Iris pigment epithelial cell (primary cell): ENCODE measurements around the gene ARMC5.
"Not testable (repeated sequence)": the region's sequence is repeated elsewhere in the genome, so short reads cannot be mapped to it uniquely, and the experiment has no call there.

Experiments
- DNase-seq: peaks from one replicate; pipeline ENCODE4 v3.0.0-alpha.2; 2011; ENCODE audit warnings: low read depth

ARMC5 gene

DNA sequence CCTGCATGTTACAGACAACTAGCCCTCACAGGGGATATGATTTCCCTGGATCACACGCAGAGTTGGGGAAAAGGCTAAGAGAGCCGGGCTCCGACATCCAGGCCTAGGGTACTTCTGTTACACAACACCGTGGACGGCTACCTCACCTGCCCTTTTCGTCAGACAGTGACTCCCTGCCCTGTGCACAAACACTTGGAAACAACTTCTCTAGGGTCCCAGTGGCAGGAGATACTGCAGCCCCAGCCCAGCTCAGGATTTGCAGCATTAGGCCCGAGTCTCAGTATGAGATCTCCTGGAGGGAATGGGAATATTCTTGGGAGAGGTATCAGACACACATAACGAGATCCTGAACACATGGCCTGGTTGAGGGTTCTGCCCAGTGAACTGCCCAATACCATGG lies 40.6 kb downstream of the ARMC5 start:
- DNase-seq, result no peak

DNA sequence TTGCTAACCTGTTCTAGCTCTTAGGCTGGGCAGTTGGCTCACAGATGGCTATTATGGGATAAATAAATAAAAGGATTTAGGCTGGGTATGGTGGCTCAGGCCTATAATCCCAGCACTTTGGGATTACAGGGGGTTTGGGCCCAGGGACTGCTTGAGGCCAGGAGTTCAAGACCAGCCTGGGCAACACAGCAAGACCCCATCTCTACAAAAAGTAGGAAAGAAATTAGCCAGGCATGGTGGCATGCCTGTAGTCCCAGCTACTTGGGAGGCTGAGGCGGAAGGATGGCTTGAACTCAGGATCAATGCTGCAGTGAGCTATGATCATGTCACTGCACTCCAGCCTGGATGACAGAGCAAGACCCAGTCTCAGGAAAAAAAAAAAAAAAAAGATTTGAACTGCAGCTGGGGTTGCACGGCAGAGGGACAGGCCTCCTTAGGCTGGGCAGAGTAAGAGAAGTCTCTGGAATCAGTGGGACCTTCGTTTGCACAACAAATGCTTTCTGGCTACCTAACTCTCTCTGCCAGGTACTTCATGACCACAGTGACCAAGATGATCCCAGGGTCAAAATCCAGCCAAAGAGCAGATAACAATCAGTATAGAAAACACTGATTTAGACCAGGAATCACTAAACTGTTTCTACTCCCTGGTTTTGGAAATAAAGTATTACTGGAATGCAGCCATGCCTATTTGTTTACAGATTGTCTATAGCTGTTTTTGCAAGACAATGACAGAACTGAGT lies 42.1 kb downstream of the ARMC5 start:
- no peak for DNase-seq

DNA sequence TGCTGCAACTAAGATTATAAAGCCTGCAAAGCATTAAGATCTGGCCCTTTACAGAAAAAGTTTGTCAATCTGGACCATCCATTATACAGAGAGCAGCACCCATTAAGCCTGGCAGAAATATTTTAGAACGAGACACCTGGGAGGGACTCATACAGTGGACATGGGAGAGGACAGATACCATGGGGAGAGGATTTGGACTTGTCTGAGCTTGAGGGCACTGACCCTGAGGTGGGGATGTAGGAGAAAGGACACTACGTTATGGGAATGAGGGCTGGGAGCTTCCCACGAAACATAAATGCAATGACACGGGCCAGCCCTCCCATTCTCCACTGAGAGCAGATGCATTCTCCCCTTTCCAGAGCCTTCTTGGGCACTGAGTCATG lies 42.7 kb downstream of the ARMC5 start:
- DNase-seq, result no peak

DNA sequence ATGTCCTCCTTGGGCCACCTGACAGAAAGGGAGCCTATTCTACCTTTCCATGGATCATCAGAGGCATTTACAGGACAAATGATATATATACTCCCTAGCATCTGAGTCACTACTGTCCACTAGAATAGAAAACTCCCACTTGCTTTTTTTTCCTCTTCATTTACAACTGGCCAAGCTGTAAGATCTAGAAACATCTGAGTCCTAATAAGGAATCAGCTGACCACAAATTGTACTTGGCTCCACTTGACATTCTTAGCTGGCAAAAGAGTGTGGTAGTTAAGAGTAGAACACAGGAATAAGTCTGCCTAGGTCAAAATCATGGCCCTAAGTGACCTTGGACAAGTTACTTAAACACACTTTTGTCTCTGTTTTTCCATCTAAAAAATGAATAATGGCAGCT lies 43.7 kb downstream of the ARMC5 start:
- DNase-seq, result peak; percentile 47

DNA sequence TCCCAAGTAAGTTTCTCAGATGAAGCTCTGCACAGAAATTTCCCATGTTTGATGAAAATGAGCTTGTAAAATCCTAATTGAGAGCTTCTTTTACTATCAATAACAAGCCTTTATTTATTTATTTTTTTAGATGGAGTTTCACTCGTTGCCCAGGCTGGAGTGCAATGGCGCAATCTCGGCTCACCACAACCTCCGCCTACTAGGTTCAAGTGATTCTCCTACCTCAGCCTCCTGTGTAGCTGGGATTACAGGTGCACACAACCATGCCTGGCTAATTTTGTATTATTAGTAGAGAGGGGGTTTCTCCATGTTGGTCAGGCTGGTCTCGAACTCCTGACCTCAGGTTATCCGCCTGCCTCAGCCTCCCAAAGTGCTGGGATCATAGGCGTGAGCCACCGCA lies 44.3 kb downstream of the ARMC5 start:
- not testable (repeated sequence) for DNase-seq

DNA sequence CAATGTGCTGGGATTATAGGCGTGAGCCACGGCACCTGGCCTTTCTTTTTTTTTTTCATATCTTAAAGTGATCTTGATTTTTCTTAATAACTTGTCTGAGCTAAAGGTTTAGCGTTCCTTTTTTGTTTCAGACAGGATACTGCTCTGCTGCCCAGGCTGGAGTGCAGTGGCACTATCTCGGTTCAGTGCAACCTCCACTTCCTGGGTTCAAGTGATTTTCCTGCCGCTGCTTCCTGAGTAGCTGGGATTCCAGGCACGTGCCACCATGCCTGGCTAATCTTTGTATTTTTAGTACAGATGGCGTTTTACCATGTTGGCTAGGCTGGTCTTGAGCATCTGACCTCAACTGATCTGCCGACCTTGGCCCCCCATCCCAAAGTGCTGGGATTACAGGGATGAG lies 44.9 kb downstream of the ARMC5 start:
- DNase-seq, result no peak

DNA sequence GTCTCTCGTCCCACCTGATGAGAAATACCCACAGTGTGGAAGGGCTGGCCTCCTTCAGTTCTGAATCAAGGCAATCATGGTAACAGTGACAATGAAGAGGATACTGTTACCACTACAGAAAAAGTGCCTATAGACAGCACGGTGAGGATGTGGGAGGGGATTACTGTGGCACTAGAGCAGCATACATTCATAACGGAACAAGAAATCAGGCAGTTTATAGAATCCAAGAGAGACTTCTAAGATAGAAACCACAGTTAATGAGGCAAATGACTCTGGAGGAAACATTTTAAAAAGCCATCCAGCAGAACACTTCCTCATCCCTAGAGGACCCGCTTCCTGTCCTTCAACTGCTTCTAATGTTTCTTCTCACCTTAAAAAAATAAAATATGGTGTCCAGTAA lies 46.2 kb downstream of the ARMC5 start:
- DNase-seq, result no peak

DNA sequence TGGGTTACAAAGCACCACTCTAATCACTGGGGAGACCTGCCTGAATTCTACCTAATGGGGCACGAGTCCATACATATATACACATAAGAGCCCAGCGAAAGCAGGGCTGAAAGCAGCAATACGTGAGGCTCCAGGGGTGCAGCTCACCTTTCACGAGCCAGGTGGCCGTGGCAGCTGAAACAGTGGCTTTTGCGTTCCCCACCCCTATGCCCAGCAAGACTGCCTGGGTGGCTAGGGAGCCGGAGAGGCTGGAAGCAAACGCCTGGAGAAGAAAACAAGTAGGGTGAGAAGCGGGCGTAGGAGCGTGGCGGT lies 48.3 kb downstream of the ARMC5 start:
- DNase-seq, result no peak

DNA sequence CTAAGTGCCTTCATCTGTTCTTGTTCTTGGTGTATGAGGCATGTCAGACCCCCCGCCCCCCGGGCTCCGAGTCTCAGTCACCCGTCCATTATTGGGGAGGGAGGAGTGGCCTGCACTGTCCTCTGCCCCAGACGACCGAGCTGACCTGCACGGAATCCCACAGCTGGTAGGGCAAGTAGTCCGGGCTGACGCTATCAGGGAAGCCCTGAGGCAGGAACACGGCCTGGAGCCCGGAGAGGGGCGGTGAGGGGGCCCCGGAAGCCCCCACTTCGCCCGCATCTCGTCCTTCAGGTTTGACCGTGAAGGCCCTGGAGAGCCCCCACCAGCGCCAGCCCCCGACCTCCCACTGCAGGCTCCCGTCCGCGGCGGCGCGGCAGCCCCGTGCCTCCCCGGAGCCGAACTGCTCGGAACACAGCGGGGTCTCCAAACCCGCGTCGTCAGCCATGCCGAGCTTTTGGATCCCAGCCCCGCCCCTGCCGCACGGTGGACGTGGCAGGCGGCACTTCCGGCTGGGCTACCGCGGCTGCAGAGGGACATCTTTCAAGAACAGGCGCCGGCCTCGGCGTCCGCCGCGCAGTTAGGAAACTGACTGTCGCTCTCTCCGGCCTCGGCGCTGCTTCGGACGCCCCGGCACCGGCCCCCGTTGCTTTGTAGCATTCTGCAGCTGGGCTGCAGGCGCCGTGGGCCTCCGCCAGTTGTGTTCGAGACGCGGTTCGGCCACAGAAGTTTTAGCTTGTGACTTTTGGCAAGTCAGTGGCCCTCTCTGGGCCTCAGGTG lies 48.8 kb downstream of the ARMC5 start, which contains the start of gene RUSF1:
Gene RUSF1, minus strand, starts transcription at position 463 of the 777 bp plus-strand sequence. Its CDS starts 18 bp downstream, at position 445.
- DNase-seq, result peak; percentile 88

DNA sequence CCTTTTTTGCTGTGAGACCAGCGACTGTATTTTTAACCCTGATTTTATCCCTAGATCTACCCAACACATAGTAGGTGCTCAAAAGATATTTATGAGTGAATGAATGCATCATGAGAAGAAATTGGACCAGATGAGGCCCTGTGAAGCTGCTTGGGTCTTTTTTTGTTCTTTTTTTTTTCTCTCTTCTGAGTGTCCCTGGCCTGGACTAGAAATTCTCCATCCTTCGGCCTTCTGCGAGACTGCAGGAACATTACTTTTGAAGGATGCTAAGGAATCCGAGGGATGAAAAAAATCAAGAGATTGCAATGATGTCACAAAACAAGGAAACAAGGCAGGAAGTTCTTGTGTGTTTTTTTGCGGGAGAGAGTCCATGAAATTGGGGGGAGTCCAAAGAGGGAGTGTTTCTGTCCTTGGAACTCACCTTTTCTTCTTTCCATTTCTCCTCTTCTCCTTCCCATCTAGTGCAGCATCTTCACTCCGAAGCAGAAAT lies 49.5 kb downstream of the ARMC5 start:
- peak; percentile 44 for DNase-seq

DNA sequence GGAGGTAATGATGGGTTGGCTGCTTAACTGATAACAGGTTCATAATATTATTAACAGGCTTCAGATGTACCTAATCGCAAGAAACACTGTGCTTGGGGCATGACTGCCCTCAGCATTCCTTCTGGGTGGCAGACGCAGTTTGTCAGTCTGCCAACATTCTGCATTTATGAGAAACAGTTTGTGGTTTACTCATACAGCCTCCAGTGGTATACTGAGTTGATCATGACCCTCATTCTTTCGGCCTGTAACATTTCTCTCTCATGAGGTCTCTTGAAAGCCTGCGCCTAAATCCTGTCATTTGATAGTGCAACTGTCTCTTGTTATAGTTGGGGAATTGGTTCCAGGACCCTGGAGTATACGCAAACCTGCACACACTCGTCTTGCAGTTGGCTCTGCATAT lies 53.8 kb downstream of the ARMC5 start:
- DNase-seq, result peak; percentile 67

DNA sequence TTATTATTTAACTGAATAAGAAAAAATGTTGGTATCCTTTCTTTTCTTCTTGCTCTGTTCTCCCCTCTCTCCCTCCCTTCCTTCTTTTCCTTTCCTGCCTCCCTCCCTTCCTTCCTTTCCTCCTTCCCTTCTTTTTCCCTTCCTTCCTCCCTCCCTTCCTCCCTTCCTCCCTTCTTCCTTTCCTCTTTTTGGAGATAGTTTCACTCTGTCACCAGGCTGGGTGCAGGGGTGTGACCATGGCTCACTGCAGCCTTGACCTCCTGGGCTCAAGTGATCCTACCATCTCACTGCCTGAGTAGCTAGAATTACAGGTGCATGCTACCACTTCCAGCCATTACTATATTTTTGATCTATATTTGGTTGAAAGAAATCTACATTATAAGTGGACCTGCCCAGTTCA lies 54.6 kb downstream of the ARMC5 start:
- DNase-seq, result no peak
